WTC11 (cell line): ENCODE results near the gene SLC66A2.

Source experiments
- FOXJ3 ChIP-seq: sonication (generic); formaldehyde crosslinking; IDR thresholded peaks from 2 replicates; pipeline ENCODE4 v1.9.0; 2021; ENCODE audit warnings: missing genetic modification reagents, mild to moderate bottlenecking, borderline replicate concordance
- NFE2L1 ChIP-seq: sonication (generic); formaldehyde crosslinking; IDR thresholded peaks from 2 replicates; pipeline ENCODE4 v1.8.1; 2023; ENCODE audit warnings: missing genetic modification reagents
- NR3C1 ChIP-seq: sonication (generic); formaldehyde crosslinking; conservative IDR thresholded peaks from 2 replicates; pipeline ENCODE4 v1.8.1; 2023; ENCODE audit warnings: low read depth, mild to moderate bottlenecking, missing genetic modification reagents
- RELA ChIP-seq: sonication (generic); formaldehyde crosslinking; IDR thresholded peaks from 2 replicates; pipeline ENCODE4 v1.8.1; 2022; ENCODE audit warnings: missing genetic modification reagents, mild to moderate bottlenecking, borderline replicate concordance
- SMAD3 ChIP-seq: sonication (generic); formaldehyde crosslinking; IDR thresholded peaks from 2 replicates; pipeline ENCODE4 v1.8.0; 2022; ENCODE audit warnings: missing genetic modification reagents, mild to moderate bottlenecking, borderline replicate concordance
- ZNF396 ChIP-seq: fragments of 250-450 bp; sonication (Bioruptor Pico); IDR thresholded peaks from 2 replicates; pipeline ENCODE4 v1.8.0; 2021; ENCODE audit warnings: mild to moderate bottlenecking, moderate library complexity, borderline replicate concordance
- TF ChIP-seq, protein P1 (sequence below): fragments of 200-600 bp; IDR thresholded peaks from 2 replicates; pipeline ENCODE4 v1.8.0; 2022; ENCODE audit warnings: antibody characterized with exemption

DNA sequence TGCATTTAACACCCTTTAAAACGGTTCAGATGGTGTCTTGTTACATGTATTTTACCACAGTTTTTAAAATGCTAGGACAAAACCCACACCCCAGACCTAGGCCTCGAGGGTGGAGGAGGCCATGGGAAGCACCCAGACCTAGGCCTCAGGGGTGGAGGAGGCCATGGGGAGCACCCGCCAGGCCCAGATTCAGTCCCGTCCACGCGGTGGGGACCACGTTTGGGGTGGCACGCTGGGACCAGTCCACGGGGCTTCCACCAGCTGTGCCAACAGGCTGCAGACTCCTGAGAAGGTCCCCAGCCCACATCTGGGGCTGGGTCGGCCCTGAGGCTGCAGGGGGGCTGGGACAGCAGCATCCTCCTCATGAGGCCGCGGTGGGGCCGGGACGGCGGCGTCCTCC, 63.4 kb downstream of the SLC66A2 start:
- TF ChIP-seq, protein P1, sequence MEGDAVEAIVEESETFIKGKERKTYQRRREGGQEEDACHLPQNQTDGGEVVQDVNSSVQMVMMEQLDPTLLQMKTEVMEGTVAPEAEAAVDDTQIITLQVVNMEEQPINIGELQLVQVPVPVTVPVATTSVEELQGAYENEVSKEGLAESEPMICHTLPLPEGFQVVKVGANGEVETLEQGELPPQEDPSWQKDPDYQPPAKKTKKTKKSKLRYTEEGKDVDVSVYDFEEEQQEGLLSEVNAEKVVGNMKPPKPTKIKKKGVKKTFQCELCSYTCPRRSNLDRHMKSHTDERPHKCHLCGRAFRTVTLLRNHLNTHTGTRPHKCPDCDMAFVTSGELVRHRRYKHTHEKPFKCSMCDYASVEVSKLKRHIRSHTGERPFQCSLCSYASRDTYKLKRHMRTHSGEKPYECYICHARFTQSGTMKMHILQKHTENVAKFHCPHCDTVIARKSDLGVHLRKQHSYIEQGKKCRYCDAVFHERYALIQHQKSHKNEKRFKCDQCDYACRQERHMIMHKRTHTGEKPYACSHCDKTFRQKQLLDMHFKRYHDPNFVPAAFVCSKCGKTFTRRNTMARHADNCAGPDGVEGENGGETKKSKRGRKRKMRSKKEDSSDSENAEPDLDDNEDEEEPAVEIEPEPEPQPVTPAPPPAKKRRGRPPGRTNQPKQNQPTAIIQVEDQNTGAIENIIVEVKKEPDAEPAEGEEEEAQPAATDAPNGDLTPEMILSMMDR = no peak
- TF ChIP-seq FOXJ3 (no peak), ZNF396 (no peak), RELA (no peak), NFE2L1 (CRISPR knock-in tag) (no peak), SMAD3 (CRISPR knock-in tag) (no peak), NR3C1 (CRISPR knock-in tag) (no peak)
